Stomach (tissue), 4 donors: ENCODE results near the gene CAAP1.

Experiments
- EP300 ChIP-seq: sonication (generic); formaldehyde crosslinking; IDR thresholded peaks from one replicate; pipeline ENCODE4 v1.6.1; 2017; ENCODE audit warnings: antibody characterized with exemption
- POLR2A ChIP-seq, 4 donors: fragments of 450-650 bp; IDR thresholded peaks; one replicate each; pipeline ENCODE4 v1.6.1; 2016; ENCODE audit warnings: antibody characterized with exemption in 4 of 4, control low read depth in 2 of 4, mild to moderate bottlenecking in 1 of 4, moderate library complexity in 1 of 4
- TF ChIP-seq, protein P1 (sequence below), 7 experiments: fragments of 450-650 bp in 4 of 7; fragments of 200-600 bp in 3 of 7; sonication (generic) in 3 of 7; IDR thresholded peaks; one replicate each; pipeline ENCODE4 v1.5.1; 2016 to 2019; ENCODE audit warnings: antibody characterized with exemption in 7 of 7, control low read depth in 2 of 7, mild to moderate bottlenecking in 1 of 7

DNA sequence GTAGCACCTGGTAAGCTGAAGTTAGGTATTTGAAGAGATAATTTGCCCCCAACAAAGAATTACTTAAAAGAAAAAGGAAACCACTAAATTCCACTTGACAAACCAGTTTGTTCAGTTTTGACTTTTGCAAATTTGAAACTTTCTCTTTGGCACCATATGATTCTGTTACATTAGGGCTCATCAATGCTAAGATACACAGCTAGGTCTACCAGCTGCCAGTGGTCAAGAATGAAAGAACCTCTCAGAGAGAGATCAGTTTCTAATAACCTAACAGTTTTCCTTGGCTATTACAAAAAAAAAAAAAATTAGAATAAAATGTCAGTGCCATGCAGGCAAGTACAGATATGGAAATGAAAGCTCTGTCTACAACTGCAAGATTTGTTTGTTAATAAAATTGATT lies 92.3 kb downstream of the CAAP1 start:
- TF ChIP-seq, protein P1, sequence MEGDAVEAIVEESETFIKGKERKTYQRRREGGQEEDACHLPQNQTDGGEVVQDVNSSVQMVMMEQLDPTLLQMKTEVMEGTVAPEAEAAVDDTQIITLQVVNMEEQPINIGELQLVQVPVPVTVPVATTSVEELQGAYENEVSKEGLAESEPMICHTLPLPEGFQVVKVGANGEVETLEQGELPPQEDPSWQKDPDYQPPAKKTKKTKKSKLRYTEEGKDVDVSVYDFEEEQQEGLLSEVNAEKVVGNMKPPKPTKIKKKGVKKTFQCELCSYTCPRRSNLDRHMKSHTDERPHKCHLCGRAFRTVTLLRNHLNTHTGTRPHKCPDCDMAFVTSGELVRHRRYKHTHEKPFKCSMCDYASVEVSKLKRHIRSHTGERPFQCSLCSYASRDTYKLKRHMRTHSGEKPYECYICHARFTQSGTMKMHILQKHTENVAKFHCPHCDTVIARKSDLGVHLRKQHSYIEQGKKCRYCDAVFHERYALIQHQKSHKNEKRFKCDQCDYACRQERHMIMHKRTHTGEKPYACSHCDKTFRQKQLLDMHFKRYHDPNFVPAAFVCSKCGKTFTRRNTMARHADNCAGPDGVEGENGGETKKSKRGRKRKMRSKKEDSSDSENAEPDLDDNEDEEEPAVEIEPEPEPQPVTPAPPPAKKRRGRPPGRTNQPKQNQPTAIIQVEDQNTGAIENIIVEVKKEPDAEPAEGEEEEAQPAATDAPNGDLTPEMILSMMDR (IDR thresholded peaks at IDR 0.05), result no peak
- no peak for TF ChIP-seq EP300
- no peak for TF ChIP-seq POLR2A (IDR thresholded peaks at IDR 0.05)
